AG09319 (cell line): ENCODE measurements around the gene CIT.
A peak's percentile ranks its signal among the peaks of the same experiment; 100 is the strongest.
"Not testable (repeated sequence)": the region's sequence is repeated elsewhere in the genome, so short reads cannot be mapped to it uniquely, and the experiment has no call there.

Experiments used
- DNase-seq: peaks from one replicate; pipeline ENCODE4 v3.0.0-alpha.2; 2010; ENCODE audit warnings: low read depth; ENCODE audit errors: extremely low read depth
- CTCF ChIP-seq: IDR thresholded peaks from 2 replicates; pipeline ENCODE4 v1.5.1; 2011; ENCODE audit warnings: low read depth, mild to moderate bottlenecking, inconsistent platforms, low read length, moderate library complexity

The CIT gene

GRCh38 chr12:119666900-119667576 lies 210.1 kb downstream of the CIT start:
- no peak for TF ChIP-seq CTCF
- DNase-seq, result no peak

DNA sequence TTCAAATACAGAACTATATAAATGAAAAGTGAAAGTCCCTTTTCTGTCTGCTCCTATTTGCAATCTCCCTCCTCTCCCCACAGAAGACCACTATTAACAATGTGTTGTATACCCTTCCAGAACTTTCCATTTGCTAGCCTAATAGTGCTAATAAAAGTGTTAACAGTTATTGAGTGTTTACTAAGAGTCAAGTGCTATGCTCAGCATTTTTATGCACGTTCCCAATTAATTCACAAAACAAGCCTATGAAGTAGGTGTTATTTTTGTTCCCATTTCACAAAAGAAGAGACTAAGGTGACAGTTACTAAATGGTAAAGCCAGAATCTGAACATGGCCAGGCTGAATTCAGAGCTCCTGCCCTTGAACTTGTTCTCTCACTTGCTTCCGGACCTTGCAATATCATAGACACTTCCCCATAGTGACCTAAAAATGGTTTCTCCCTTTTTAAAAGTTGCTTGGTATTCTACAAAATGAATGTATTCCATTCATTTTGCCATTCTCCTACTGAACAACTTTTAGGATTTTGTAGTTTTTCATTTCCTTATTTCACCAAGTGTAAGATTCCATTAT lies 210.8 kb downstream of the CIT start:
- no peak for DNase-seq
- no peak for TF ChIP-seq CTCF

- no peak for DNase-seq
- TF ChIP-seq CTCF, result no peak
Measured at GRCh38 chr12:119665164-119665929, 211.8 kb downstream of the CIT start.

DNA sequence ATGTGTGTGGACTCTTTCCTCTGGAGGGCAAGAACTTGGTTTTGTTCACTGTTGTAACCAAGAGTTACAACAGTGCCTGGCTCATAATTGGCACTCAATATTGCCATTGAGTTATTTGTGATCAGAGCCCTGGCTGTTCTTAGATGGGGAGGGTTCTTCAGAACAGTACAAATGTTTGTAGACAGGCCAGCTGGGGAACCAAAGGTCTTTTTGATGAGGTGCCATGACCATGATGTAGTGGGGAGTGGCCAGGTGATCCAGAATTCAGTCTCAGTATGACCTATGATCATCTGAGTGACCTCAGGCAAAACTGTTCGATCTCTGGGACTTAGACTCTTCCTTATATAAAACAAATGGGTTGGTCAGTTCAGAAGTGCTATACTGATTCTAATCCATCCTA lies 212.5 kb downstream of the CIT start:
- DNase-seq, result no peak
- TF ChIP-seq CTCF, result no peak

DNA sequence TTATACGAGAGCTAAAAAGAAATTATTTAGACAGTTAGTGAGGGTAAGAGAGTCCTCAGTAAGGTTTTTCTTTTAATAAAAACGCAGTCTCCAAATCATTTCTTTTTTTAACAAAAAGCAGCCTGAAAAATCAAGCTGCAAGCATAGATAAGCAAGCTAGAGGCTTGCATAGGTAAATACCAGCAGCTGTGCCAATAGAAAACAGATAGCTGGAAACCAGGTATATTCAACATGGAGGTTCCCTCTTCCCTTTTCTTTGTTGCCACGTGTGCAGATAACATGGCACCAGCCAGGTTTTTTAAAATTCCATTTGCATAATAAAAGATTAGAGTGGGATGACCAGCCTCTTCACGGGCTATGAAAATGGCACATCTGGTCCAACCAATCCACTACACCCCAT lies 215.2 kb downstream of the CIT start:
- TF ChIP-seq CTCF, result no peak
- DNase-seq, result no peak

DNA sequence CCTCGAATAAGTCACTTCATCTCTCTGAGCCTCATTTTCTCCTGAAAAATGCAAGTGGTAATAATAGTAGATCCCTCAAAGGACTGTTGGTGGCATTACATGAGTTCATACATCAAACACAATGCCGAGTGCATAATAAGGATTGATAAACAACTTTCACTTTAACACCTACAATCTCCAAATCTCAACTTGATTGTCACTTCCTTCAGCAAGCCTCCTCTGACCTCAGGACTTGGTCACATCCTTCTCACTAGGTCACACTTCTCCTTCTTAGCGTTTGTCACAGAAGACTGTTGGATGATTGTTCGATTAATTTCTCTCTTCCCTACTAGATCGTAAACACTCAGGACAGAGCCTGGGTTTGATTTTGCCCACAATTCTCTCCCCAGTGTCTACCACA lies 217.0 kb downstream of the CIT start:
- no peak for TF ChIP-seq CTCF
- no peak for DNase-seq

DNA sequence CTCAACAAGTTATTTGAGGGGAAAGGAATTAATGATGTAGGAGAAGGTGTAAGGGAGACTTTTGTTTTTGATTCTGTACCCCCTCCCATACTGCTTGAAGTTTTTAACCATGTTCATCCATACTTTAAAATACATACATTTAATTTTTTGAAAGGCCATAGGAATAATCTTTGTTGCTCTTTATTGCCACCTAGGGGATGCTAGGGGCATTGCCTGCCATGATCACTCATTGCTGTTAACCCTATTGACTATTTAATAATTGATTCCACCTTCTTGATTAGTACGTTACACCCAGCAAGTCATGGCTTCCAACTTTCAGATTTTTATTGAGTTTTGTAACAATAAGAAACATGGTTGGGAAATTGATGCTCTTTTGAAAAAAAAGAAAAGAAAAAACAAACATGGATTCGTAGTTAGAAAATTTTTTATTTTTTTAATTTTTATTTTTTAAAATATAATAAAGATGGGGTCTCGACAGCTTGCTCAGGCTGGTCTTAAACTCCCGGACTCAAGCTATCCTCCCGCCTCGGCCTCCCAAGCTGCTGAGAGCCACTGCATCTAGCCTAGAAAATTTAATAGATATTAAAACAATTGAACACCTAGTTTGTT lies 217.7 kb downstream of the CIT start:
- peak; percentile 95 for TF ChIP-seq CTCF
- DNase-seq, result no peak

- not testable (repeated sequence) for DNase-seq
Measured at GRCh38 chr12:119658166-119658565, 219.0 kb downstream of the CIT start.

DNA sequence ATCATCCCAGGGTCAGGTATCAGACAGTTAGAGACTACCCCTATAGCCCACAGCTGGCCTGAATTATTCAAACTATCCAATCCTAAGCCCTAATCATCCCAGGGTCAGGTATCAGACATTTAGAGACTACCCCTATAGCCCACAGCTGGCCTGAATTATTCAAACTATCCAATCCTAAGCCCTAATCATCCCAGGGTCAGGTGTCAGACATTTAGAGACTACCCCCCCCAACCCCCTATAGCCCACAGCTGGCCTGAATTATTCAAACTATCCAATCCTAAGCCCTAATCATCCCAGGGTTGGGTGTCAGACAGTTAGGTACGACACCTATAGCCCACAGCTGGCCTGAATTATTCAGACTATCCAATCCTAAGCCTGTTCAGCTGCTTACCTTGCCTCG lies 220.1 kb downstream of the CIT start:
- not testable (repeated sequence) for DNase-seq
